Heart right ventricle (tissue), 16 donors: ENCODE data around the gene CHD6. TPM values are rescaled to one million over a fixed set of nuclear protein-coding genes. Genes with fewer than 3 reads are reported as not detected.
A peak's percentile ranks its signal among the peaks of the same experiment; 100 is the strongest.

ENCODE experiments used
- ATAC-seq, 8 donors: fragments of 200-7000 bp; cut with Tn5 transposase; one replicate each; pipeline ENCODE4 v1.9.1; 2020; ENCODE audit warnings: mild to moderate bottlenecking in 8 of 8, moderate library complexity in 8 of 8, moderate number of reproducible peaks in 1 of 8
- DNase-seq, 2 donors: peaks; one replicate each; pipeline ENCODE4 v3.0.0-alpha.2; 2020
- H3K27ac ChIP-seq, 10 donors: fragments of 200-600 bp; sonication (generic) in 2 of 10; one replicate each; pipeline versions ENCODE4 v1.5.0 to v1.8.0; 2020 to 2022; ENCODE audit warnings: mild to moderate bottlenecking in 3 of 10
- H3K27me3 ChIP-seq, 7 donors: fragments of 200-600 bp; one replicate each; pipeline ENCODE4 v1.8.0; 2021 to 2022; ENCODE audit warnings: mild to moderate bottlenecking in 2 of 7
- H3K36me3 ChIP-seq, 9 donors: fragments of 200-600 bp; sonication (generic) in 1 of 9; one replicate each; pipeline versions ENCODE4 v1.5.0 to v1.8.0; 2020 to 2022; ENCODE audit warnings: mild to moderate bottlenecking in 2 of 9
- H3K4me1 ChIP-seq, 9 donors: fragments of 200-600 bp; sonication (generic) in 1 of 9; one replicate each; pipeline versions ENCODE4 v1.5.0 to v1.8.0; 2020 to 2022; ENCODE audit warnings: mild to moderate bottlenecking in 4 of 9
- H3K4me3 ChIP-seq, 10 donors: fragments of 200-600 bp; sonication (generic) in 2 of 10; one replicate each; pipeline versions ENCODE4 v1.5.0 to v1.8.0; 2020 to 2022; ENCODE audit warnings: mild to moderate bottlenecking in 7 of 10, moderate library complexity in 2 of 10
- H3K9me3 ChIP-seq, 11 donors: fragments of 200-600 bp in 10 of 11; sonication (generic) in 2 of 11; one replicate each; pipeline versions ENCODE4 v1.5.0 to v1.8.0; 2013 to 2022; ENCODE audit warnings: mild to moderate bottlenecking in 2 of 11, control low read depth in 1 of 11, moderate library complexity in 1 of 11
- WGBS, 2 donors: extraction: QIAGEN DNeasy Blood & Tissue Kit; methylation state at CpG; one replicate each; pipeline ENCODE4 v1.1.7; 2013; ENCODE audit warnings: inconsistent platforms in 1 of 2; 5-methylcytosine and 5-hydroxymethylcytosine counted together
- intact Hi-C, 10 donors: fragments of 100-400 bp; cut with DNase I; formaldehyde crosslinking; loops; one replicate each; pipeline versions ENCODE4 v1.11.1 to v1.14.2; 2022
- polyA plus RNA-seq, 2 donors: library from polyadenylated mRNA; stranded (reverse); fragments of 200-250 nt; gene quantifications; one replicate each; pipeline ENCODE4 v1.2.3, GENCODE V29; 2013
- total RNA-seq, 10 donors: library from RNA; stranded (reverse); fragmentation: NEBNext Ultra II Directional in 3 of 10; extraction: Animal tissue kit (Norgen Biotek cat#: 25700) in 3 of 10; gene quantifications; one replicate each; pipeline versions ENCODE4 v1.2.1 to v1.2.4, GENCODE V29; 2021 to 2023
- TF ChIP-seq, protein P1 (sequence below), 9 donors: fragments of 200-600 bp; sonication (generic) in 2 of 9; IDR thresholded peaks; one replicate each; pipeline versions ENCODE4 v1.5.0 to v1.8.0; 2021 to 2022; ENCODE audit warnings: antibody characterized with exemption in 9 of 9, mild to moderate bottlenecking in 5 of 9, moderate library complexity in 1 of 9
- donor health status: Arrhythmogenic right ventricular cardiomyopathy.
- donor health status: ischemic (EF 13 %, LVEDD 7.1; RV severe dilation, severe dysfunction).
- donor health status: healthy with polysubstance abuse.
- donor health status: DM: no; HTN: yes; CAD: no.
- donor health status: DM: no; HTN: no; CAD: no.
- donor health status: ischemic (EF 25% LVEDD 6.9; RV normal size, moderate dysfunction).
- donor health status: ischemic (EF 25% LVEDD 5.7; RV mildly dilated, moderate dysfunction).
- donor health status: healthy.
- donor health status: DM: yes; HTN: yes; CAD: no.
- donor health status: Ischemic cardiomyopathy.
- donor health status: ischemic (EF 35%, LVEDD 5.7; RV mildly dilated, moderate dysfunction).
- donor health status: nonischemic (EF 11% LVEDD 7.7; RV severe dilation, severe dysfunction).
- donor health status: DM: yes; HTN: yes; CAD: no.
- donor health status: PGD.
- donor health status: ischemic (EF 29% LVEDD 5.4; RV normal size, mild dysfunction).
- donor health status: nonischemic (EF 23%, LVEDD 6.1; RV moderate dilation, normal function).

Gene CHD6
- total and polyA plus RNA-seq, 12 donors: 3.0 to 52.9 (median 39.5) TPM

DNA sequence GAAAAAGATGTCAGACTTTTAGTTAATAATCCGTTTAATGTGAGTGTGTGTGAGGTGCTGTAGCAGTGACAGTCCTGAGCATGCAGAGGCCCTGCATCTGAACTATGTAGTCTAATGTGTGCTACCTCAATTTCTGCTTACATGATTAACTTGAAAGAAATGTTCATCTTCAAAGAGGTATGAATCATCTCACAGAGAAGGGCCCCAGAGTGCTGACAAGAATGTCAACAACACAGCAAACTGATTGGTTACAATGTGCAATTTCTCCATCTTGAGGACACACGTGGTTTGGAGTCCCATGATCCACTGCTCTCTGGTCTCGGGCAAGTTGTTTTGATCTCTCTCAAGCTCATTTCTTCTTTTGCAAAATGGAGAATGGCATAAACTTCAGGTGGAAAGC is 189.9 kb downstream of the CHD6 start:
- Histone ChIP-seq H3K4me1 (peaks cover 0 to 29% (median 9%) of the 10 kb centered on the region in 9 donors), H3K4me3 (no peak overlapping the region), H3K36me3 (peaks cover 0 to 89% (median 24%) of the 10 kb centered on the region in 9 donors), H3K27me3 (no peaks in the 10 kb centered on the region), H3K27ac (no peak overlapping the region), H3K9me3 (no peaks in the 10 kb centered on the region)
- intact Hi-C loops: loop anchor here in 1 of 10 donors (5.0 kb wide), 1 partner anchor 44 kb away; no protein-coding TSS in a partner anchor
- TF ChIP-seq, protein P1, sequence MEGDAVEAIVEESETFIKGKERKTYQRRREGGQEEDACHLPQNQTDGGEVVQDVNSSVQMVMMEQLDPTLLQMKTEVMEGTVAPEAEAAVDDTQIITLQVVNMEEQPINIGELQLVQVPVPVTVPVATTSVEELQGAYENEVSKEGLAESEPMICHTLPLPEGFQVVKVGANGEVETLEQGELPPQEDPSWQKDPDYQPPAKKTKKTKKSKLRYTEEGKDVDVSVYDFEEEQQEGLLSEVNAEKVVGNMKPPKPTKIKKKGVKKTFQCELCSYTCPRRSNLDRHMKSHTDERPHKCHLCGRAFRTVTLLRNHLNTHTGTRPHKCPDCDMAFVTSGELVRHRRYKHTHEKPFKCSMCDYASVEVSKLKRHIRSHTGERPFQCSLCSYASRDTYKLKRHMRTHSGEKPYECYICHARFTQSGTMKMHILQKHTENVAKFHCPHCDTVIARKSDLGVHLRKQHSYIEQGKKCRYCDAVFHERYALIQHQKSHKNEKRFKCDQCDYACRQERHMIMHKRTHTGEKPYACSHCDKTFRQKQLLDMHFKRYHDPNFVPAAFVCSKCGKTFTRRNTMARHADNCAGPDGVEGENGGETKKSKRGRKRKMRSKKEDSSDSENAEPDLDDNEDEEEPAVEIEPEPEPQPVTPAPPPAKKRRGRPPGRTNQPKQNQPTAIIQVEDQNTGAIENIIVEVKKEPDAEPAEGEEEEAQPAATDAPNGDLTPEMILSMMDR (IDR thresholded peaks at IDR 0.05): no peak
- WGBS, 2 donors: 77 to 78% methylated on average over 3 of the region's 3 CpGs
- no peak for DNase-seq
- no peak for ATAC-seq

DNA sequence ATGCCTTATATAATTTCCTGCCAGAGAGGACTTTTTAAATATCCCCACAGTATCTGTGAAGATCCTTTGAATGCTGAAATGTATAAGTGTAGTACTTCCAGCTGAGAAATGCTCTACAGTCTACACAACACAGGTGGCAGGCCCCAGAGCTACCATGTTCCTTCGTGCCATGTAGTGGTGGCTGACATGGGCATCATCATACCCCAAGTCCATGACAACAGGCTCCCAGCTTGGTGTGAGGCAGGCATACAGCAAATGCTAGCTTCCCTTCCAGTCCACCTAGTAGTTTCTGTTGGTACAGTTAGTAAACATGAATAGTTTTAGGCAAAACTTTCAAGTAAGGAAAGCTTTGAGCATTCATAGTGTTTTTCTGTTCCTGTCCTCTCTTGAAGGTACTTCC is 190.3 kb downstream of the CHD6 start:
- WGBS, 2 donors: 61 to 66% methylated on average over 1 of the region's 1 CpG
- H3K4me3 ChIP-seq: no peak overlapping the region
- peaks cover 0 to 89% (median 28%) of the 10 kb centered on the region in 9 donors for H3K36me3 ChIP-seq
- no peaks in the 10 kb centered on the region for H3K9me3 ChIP-seq
- no peak overlapping the region for H3K27ac ChIP-seq
- TF ChIP-seq, protein P1 (IDR thresholded peaks at IDR 0.05): no peak
- ATAC-seq: no peak
- DNase-seq: no peak
- intact Hi-C loops: loop anchor here in 1 of 10 donors (5.0 kb wide), 1 partner anchor 44 kb away; no protein-coding TSS in a partner anchor
- no peaks in the 10 kb centered on the region for H3K27me3 ChIP-seq
- peaks cover 0 to 29% (median 9%) of the 10 kb centered on the region in 9 donors for H3K4me1 ChIP-seq

DNA sequence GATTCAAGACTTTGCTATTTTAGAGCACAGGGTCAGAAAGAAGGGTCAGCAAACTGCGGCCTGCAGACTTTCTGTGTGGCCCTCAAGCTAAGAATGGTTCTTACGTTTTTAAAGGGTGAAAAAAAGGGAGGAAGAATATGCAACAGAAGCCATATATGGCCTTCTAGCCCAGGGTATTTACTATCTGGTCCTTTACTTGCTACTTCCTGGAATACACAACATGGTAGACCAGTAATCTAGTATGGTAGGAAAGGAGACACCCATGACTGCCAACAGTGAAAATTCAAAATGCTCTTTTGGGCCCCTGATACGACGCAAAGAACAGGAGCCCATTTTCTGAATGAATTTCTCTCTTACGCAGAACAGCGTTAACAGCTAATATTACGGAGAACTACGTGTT is 191.2 kb downstream of the CHD6 start:
- no peaks in the 10 kb centered on the region for H3K9me3 ChIP-seq
- TF ChIP-seq, protein P1 (IDR thresholded peaks at IDR 0.05): no peak
- peak overlapping the region in 1 of 10 donors; percentile 12 for H3K27ac ChIP-seq
- H3K4me3 ChIP-seq: no peak overlapping the region
- ATAC-seq: no peak
- peaks cover 0 to 95% (median 37%) of the 10 kb centered on the region in 9 donors for H3K36me3 ChIP-seq
- no peak for DNase-seq
- H3K4me1 ChIP-seq: peaks cover 0 to 29% (median 9%) of the 10 kb centered on the region in 9 donors
- intact Hi-C loops: loop anchor here in 1 of 10 donors (5.0 kb wide), 1 partner anchor 45 kb away; no protein-coding TSS in a partner anchor
- 89 to 93% methylated on average over 8 of the region's 8 CpGs for WGBS, 2 donors
- no peaks in the 10 kb centered on the region for H3K27me3 ChIP-seq

DNA sequence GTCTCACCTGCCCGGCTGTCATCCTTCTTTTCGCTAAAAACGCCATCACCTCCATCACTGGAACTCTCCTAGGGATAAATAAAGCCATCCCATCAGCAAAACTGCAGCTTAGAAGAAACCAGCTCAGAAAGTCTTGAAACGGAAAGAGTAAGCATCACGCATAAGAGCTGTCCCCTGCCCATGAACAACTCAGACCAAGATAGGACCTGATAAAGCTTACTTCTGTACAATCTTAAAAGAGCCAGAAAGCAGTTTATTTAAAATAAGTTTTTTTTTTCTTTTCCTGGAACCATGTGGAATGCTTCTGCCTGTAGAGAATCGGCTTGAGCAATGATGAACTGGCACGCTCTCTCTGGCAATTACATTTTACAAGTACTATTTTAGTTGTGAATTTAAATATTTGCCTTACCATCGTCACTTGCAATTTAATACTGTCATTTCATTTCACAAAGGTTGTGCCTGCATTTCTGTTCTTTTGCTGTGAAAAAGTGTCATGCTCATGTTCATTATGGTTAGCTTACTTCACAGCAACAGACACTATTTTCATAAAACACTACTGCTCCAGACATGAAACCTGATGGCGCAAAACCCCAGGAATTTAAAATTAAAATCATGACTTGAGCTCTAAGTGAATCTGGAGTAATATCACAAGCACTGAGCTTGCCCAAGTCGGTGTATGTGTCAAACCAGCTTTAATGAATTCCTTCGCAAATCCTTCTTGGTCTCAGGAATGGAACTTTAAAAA is 191.9 kb downstream of the CHD6 start:
- WGBS, 2 donors: 91 to 95% methylated on average over 11 of the region's 11 CpGs
- H3K9me3 ChIP-seq: no peaks in the 10 kb centered on the region
- H3K27ac ChIP-seq: peak overlapping the region in 1 of 10 donors; percentile 13
- ATAC-seq: no peak
- H3K4me3 ChIP-seq: no peak overlapping the region
- peaks cover 0 to 99% (median 44%) of the 10 kb centered on the region in 9 donors for H3K36me3 ChIP-seq
- H3K4me1 ChIP-seq: peaks cover 0 to 29% (median 9%) of the 10 kb centered on the region in 9 donors
- no peaks in the 10 kb centered on the region for H3K27me3 ChIP-seq
- TF ChIP-seq, protein P1 (IDR thresholded peaks at IDR 0.05): no peak
- intact Hi-C loops: loop anchor here in 1 of 10 donors (5.0 kb wide), 1 partner anchor 46 kb away; no protein-coding TSS in a partner anchor
- no peak for DNase-seq
